ENCODE measurements around the gene MRPL11. TPM values are rescaled to one million over a fixed set of nuclear protein-coding genes. Genes with fewer than 3 reads are reported as not detected.

MRPL11 gene
- total RNA-seq, 1 donor from 2014 or later = 73.0 TPM

GRCh38 chr11:66454247-66454646 lies 15.6 kb upstream of the MRPL11 start:
- no peaks in the 10 kb centered on the region for H3K9me3 Mint-ChIP-seq (ENCODE audit: unreplicated experiment)
- DNase-seq (ENCODE audit: low spot score) = no peak
- peaks cover 4% of the 10 kb centered on the region for H3K27me3 Mint-ChIP-seq (ENCODE audit: unreplicated experiment)
- no peak overlapping the region for H3K27ac Mint-ChIP-seq (ENCODE audit: unreplicated experiment)
- TF ChIP-seq CTCF (IDR thresholded peaks at IDR 0.05; ENCODE audit: unreplicated experiment) = no peak
- no peak overlapping the region for H3K4me3 Mint-ChIP-seq (ENCODE audit: unreplicated experiment)
- H3K36me3 Mint-ChIP-seq (ENCODE audit: low read depth, unreplicated experiment) = no peaks in the 10 kb centered on the region
- no peaks in the 10 kb centered on the region for H3K4me1 Mint-ChIP-seq (ENCODE audit: unreplicated experiment)

- no peak overlapping the region for H3K4me3 Mint-ChIP-seq (ENCODE audit: unreplicated experiment)
- no peaks in the 10 kb centered on the region for H3K4me1 Mint-ChIP-seq (ENCODE audit: unreplicated experiment)
- H3K36me3 Mint-ChIP-seq (ENCODE audit: low read depth, unreplicated experiment) = no peaks in the 10 kb centered on the region
- no peak for TF ChIP-seq CTCF (IDR thresholded peaks at IDR 0.05; ENCODE audit: unreplicated experiment)
- H3K9me3 Mint-ChIP-seq (ENCODE audit: unreplicated experiment) = no peaks in the 10 kb centered on the region
- H3K27me3 Mint-ChIP-seq (ENCODE audit: unreplicated experiment) = peaks cover 1% of the 10 kb centered on the region
- no peak overlapping the region for H3K27ac Mint-ChIP-seq (ENCODE audit: unreplicated experiment)
- no peak for DNase-seq (ENCODE audit: low spot score)
Observed at GRCh38 chr11:66451663-66452062, 13.0 kb upstream of the MRPL11 start.

- TF ChIP-seq CTCF (IDR thresholded peaks at IDR 0.05; ENCODE audit: unreplicated experiment) = no peak
- H3K4me3 Mint-ChIP-seq (ENCODE audit: unreplicated experiment) = no peak overlapping the region
- H3K36me3 Mint-ChIP-seq (ENCODE audit: low read depth, unreplicated experiment) = no peaks in the 10 kb centered on the region
- no peak for DNase-seq (ENCODE audit: low spot score)
- no peaks in the 10 kb centered on the region for H3K9me3 Mint-ChIP-seq (ENCODE audit: unreplicated experiment)
- no peaks in the 10 kb centered on the region for H3K4me1 Mint-ChIP-seq (ENCODE audit: unreplicated experiment)
- H3K27me3 Mint-ChIP-seq (ENCODE audit: unreplicated experiment) = peaks cover 4% of the 10 kb centered on the region
- H3K27ac Mint-ChIP-seq (ENCODE audit: unreplicated experiment) = no peak overlapping the region
Observed at GRCh38 chr11:66450560-66450959, 11.9 kb upstream of the MRPL11 start.

- TF ChIP-seq CTCF (IDR thresholded peaks at IDR 0.05; ENCODE audit: unreplicated experiment) = no peak
- H3K27me3 Mint-ChIP-seq (ENCODE audit: unreplicated experiment) = peaks cover 7% of the 10 kb centered on the region
- DNase-seq (ENCODE audit: low spot score) = no peak
Observed at GRCh38 chr11:66448523-66448922, 9.9 kb upstream of the MRPL11 start.

GRCh38 chr11:66447012-66447411 lies 8.4 kb upstream of the MRPL11 start:
- H3K9me3 Mint-ChIP-seq (ENCODE audit: unreplicated experiment) = peaks cover 6% of the 10 kb centered on the region
- no peaks in the 10 kb centered on the region for H3K4me1 Mint-ChIP-seq (ENCODE audit: unreplicated experiment)
- H3K4me3 Mint-ChIP-seq (ENCODE audit: unreplicated experiment) = no peak overlapping the region
- H3K27ac Mint-ChIP-seq (ENCODE audit: unreplicated experiment) = no peak overlapping the region
- no peak for TF ChIP-seq CTCF (IDR thresholded peaks at IDR 0.05; ENCODE audit: unreplicated experiment)
- H3K27me3 Mint-ChIP-seq (ENCODE audit: unreplicated experiment) = peaks cover 7% of the 10 kb centered on the region
- no peak for DNase-seq (ENCODE audit: low spot score)
- peaks cover 4% of the 10 kb centered on the region for H3K36me3 Mint-ChIP-seq (ENCODE audit: low read depth, unreplicated experiment)

More at GRCh38 chr11:66448523-66448922, 9.9 kb upstream of the MRPL11 start:
- no peak overlapping the region for H3K27ac Mint-ChIP-seq (ENCODE audit: unreplicated experiment)
- H3K36me3 Mint-ChIP-seq (ENCODE audit: low read depth, unreplicated experiment) = peaks cover 4% of the 10 kb centered on the region
- H3K4me1 Mint-ChIP-seq (ENCODE audit: unreplicated experiment) = no peaks in the 10 kb centered on the region
- H3K4me3 Mint-ChIP-seq (ENCODE audit: unreplicated experiment) = no peak overlapping the region
- peaks cover 5% of the 10 kb centered on the region for H3K9me3 Mint-ChIP-seq (ENCODE audit: unreplicated experiment)
